22Rv1 (cell line): ENCODE measurements around the gene PIK3AP1.

Experiments
- ZFX ChIP-seq: fragments of 450-650 bp; IDR thresholded peaks from 2 replicates; pipeline ENCODE4 v1.6.1; 2017; ENCODE audit warnings: antibody characterized with exemption, borderline replicate concordance
- TF ChIP-seq, protein P1 (sequence below): fragments of 450-650 bp; IDR thresholded peaks from 2 replicates; pipeline ENCODE4 v1.5.1; 2017; ENCODE audit warnings: mild to moderate bottlenecking

DNA sequence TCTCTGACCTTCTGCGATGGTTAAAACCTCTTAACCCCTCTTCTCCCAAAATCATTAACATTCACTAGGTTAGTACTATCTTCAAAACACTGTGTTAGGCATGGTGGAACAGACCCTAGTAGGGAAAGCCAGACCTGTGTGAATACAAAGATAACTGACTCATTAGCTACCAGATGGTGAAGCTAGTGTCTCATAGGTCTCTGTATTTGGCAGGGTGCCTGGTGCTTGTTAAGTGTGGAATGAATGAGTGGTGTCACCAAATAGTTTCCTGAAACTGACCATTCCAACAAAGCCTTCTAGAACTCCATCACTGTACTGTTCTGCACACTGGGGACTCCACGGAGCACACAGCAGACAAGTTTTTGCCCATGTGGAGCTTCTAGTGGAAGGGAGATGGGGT lies 105.8 kb downstream of the PIK3AP1 start:
- TF ChIP-seq, protein P1, sequence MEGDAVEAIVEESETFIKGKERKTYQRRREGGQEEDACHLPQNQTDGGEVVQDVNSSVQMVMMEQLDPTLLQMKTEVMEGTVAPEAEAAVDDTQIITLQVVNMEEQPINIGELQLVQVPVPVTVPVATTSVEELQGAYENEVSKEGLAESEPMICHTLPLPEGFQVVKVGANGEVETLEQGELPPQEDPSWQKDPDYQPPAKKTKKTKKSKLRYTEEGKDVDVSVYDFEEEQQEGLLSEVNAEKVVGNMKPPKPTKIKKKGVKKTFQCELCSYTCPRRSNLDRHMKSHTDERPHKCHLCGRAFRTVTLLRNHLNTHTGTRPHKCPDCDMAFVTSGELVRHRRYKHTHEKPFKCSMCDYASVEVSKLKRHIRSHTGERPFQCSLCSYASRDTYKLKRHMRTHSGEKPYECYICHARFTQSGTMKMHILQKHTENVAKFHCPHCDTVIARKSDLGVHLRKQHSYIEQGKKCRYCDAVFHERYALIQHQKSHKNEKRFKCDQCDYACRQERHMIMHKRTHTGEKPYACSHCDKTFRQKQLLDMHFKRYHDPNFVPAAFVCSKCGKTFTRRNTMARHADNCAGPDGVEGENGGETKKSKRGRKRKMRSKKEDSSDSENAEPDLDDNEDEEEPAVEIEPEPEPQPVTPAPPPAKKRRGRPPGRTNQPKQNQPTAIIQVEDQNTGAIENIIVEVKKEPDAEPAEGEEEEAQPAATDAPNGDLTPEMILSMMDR, result no peak
- TF ChIP-seq ZFX, result no peak
